ENCODE measurements around the gene TRPM3.

GRCh38 chr9:71131145-71131544 is 9.7 kb upstream of the TRPM3 start:
- TF ChIP-seq KLF16 (tag by site-specific recombination; IDR thresholded peaks at IDR 0.05) (no peak), TSHZ1 (tag by site-specific recombination; IDR thresholded peaks at IDR 0.05; ENCODE audit: borderline replicate concordance) (no peak), BCL11A (tag by site-specific recombination; IDR thresholded peaks at IDR 0.05; ENCODE audit: low read depth) (no peak)
